ENCODE results near the gene TDRD9.
A peak's percentile ranks its signal among the peaks of the same experiment; 100 is the strongest.

The TDRD9 gene

DNA sequence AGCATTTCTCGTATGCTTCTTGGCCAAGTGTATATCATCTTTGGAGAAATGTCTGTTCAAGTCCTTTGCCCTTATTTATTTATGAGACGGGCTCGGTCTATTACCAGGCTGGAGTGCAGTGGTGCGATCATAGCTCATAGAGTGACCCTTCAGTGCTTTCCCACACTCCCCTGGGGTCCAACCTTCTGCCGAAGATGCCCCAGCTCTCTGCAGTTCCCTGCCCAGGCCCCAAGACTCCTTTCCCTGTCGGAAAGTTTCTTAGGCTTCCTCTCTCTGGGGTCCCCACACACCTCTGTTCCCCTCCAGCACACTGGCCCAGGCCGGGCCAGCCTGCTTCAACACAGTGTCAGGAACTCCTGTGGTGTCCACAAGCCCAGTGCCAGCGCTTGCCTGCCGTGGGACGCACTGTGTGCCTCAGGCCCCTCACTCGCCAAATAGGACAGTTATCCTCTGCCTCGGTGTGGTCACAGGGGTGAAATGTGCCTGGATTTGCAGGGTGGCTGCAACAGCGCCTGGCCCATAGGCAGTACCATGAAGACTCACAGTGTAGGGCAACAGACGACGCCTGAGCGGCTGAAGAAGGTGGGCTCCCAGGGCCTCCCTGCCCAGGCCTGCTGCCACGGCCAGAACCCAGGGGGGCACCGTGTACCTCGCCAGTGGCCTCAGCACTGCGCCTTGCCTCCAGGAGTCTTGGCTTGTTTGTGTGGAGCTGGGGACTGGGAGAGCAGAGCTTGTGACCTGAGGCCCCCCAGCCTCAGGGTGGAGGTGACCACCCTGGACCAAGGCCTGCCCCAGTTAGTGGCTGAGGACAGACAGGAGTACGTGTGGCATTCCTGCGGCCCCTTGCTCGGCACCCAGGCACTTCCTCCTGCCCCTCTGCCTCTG lies 152.4 kb downstream of the TDRD9 start:
- DNase-seq (ENCODE audit: low spot score) = no peak
- no peak overlapping the region for H3K27ac ChIP-seq
- TF ChIP-seq, protein P1, sequence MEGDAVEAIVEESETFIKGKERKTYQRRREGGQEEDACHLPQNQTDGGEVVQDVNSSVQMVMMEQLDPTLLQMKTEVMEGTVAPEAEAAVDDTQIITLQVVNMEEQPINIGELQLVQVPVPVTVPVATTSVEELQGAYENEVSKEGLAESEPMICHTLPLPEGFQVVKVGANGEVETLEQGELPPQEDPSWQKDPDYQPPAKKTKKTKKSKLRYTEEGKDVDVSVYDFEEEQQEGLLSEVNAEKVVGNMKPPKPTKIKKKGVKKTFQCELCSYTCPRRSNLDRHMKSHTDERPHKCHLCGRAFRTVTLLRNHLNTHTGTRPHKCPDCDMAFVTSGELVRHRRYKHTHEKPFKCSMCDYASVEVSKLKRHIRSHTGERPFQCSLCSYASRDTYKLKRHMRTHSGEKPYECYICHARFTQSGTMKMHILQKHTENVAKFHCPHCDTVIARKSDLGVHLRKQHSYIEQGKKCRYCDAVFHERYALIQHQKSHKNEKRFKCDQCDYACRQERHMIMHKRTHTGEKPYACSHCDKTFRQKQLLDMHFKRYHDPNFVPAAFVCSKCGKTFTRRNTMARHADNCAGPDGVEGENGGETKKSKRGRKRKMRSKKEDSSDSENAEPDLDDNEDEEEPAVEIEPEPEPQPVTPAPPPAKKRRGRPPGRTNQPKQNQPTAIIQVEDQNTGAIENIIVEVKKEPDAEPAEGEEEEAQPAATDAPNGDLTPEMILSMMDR (IDR thresholded peaks at IDR 0.05) = no peak

DNA sequence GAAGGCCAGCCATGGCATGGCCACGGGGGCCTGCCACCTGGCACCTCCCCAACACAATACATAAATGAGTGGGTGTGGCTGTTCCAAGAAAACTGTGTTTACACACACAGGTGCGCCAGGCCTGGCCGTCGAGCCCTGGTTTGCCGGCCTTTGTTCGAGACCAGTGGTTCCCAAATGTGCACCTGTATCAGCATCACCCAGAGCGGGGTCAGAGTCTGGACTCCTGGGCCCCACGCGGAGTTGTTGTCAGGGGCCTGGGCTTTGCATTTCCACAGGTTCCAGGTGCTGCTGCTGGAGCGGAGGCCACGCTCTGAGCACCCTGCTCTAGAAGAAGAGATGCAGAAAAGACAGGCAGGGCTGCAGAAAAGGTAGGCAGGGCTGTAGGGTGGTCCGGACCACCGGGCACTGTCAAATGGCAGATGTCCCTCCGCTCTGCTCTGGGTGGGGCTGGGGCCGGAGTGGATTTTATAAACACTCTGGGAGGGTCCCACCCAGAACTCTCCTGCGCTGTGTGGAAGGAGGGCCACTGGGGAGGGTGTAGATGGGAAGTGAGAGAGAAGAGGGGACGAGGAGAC lies 153.1 kb downstream of the TDRD9 start:
- Histone ChIP-seq H3K4me3 (no peak overlapping the region), H3K27ac (no peak overlapping the region)
- no peak for DNase-seq (ENCODE audit: low spot score)
- TF ChIP-seq, protein P1 (IDR thresholded peaks at IDR 0.05) = no peak

More for the DNA sequence above, 152.4 kb downstream of the TDRD9 start:
- H3K4me3 ChIP-seq = no peak overlapping the region

DNA sequence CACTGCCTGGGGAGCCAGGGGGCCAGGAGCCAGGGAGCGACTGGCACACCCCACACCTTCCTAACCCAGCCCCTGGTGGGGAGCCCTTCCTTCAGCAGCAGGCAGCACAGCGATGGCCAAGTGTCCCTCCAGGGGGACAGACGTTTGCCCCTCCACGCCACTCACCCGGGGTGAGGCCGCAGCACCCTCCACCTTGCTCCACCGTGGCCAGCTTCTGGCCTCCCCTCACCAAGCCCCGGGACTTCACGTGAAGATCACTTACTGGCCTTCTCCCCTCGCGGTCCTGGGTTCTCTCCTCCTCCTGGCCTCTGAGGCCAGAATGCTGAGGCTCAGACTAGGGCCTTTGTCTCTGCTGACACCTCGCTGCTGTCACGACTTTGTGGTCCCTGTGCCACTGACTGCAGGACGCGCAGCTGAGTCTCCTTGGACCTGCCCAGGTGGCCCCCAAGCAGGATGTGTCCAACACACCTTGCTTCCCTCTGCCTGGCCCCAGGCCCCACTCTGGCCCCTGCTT lies 153.8 kb downstream of the TDRD9 start:
- no peak for DNase-seq (ENCODE audit: low spot score)
- no peak overlapping the region for H3K4me3 ChIP-seq
- peak overlapping the region in 1 of 2 donors; percentile 74 for H3K27ac ChIP-seq
- TF ChIP-seq, protein P1 (IDR thresholded peaks at IDR 0.05) = no peak

DNA sequence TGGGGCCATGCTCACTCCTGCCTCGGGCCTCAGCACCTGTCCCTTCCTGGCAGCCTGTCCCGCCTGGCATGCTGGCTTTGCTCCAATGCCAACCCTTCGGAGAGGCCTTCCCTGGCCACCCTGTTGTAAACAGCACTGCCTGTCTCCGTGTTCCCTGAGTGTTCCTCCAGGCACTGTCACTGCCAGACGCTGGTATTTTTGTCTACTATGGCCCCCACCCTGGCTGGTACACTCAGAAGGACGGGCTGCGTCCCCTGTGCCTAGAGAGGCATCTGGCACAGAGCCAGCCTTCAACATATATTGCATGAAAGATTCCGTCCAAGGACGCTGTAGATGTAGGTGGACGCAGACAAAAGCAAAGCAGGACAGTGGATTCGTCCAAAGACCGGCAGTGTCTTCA lies 154.6 kb downstream of the TDRD9 start:
- peak; percentile 67 for DNase-seq (ENCODE audit: low spot score)
- H3K27ac ChIP-seq = peak overlapping the region in 1 of 2 donors; percentile 74
- no peak overlapping the region for H3K4me3 ChIP-seq
- TF ChIP-seq, protein P1 (IDR thresholded peaks at IDR 0.05) = no peak

DNA sequence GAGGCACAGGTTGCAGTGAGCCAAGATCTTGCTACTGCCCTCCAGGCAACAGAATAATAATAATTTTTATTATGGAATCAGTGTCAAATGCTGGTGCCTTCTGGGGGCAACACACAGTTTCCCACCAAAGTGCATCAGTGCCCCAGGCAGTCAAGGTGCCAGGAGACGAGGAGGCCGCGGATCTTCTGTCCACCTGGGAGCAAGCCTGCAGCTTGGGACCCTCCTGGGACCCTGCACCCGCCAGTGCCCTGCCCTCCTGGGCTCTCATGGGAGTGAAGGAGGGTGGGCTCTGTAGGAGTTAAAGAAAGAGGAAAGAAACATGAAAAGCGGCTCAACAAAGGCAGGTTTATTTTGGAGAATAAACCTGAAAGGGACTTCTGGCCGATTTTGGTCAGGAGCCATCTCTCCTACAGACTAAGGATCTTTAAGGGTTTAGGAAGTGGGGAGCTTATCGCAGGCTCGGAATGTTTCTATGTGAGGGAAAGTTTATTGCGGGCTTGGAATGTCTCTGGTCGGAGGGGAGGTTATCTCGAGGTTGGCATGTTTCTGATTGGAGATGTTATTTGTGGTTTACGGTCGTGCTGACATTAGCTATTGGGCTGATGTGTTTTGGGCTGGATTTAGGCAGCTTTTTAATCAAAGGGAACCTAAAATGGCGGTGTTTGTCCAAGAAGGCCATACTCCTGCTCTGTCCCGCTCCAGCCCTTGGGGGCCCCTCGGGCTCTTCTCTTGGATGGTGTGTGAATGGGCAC lies 156.2 kb downstream of the TDRD9 start:
- DNase-seq (ENCODE audit: low spot score) = peak; percentile 66
- peak overlapping the region; percentile 75 for H3K4me3 ChIP-seq
- TF ChIP-seq, protein P1 (IDR thresholded peaks at IDR 0.05) = no peak
- H3K27ac ChIP-seq = peak overlapping the region; percentile 57 to 92

DNA sequence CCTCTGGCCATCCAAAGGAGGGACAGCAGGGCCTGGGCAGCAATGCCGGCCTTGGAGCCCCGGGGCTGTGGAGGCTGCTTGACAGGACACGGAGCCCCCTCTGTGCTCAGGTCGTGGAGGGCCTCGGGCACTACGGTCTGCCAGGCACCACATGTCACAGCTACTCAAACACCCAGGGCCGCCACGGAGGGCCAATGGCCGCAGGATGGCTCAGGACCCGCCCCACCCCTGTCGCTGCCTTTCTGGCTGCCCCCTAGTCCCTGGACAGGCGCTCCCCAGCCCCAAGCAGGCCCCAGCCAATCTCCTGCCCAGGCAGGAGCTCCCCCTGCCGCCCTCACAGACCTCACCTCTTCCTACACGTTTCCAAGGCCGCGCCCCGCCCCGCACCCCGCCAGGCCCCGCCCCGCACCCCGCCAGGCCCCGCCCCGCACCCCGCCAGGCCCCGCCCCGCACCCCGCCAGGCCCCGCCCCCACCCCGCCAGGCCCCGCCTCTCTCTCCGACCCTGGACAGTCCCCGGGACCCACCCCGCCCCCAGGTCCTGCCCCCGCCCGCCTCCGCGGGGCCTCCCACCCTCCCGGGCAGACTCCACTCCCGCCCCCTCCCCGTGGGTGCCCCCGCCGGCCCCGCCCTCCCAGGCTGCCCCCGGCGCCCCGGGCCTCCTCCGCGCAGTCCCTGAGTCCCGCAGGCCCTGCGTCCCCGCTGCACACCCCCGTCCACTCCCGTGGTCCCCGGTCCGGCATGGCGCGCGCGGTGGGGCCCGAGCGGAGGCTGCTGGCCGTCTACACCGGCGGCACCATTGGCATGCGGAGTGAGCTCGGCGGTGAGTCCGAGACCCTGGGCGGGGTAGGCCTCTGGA lies 157.0 kb downstream of the TDRD9 start, which contains the start of gene ASPG:
Gene ASPG (plus strand): TSS at position 669 of the 857 bp plus-strand sequence. CDS start 71 bp downstream, at position 740.
- Histone ChIP-seq H3K4me3 (peak within 1 kb of the TSS; percentile 75), H3K27ac (peak within 1 kb of the TSS; percentile 57 to 92)
- DNase-seq (ENCODE audit: low spot score) = peak; percentile 75
- TF ChIP-seq, protein P1 (IDR thresholded peaks at IDR 0.05) = no peak
